ENCODE results near the gene WNT8B. TPM values are rescaled to one million over a fixed set of nuclear protein-coding genes. Genes with fewer than 3 reads are reported as not detected.

WNT8B gene
- total and polyA plus RNA-seq, 2 of the 13 experiments (the other 11 are each of a cell fraction or from before 2014, with no cell fraction given), result 0.07 to 0.20 TPM

GRCh38 chr10:100501423-100501822 is 38.6 kb downstream of the WNT8B start (continued):
- TF ChIP-seq CEBPZ (IDR thresholded peaks at IDR 0.05; ENCODE audit: low read length), result no peak
- no peak for TF ChIP-seq HINFP (CRISPR knock-in tag; IDR thresholded peaks at IDR 0.05; ENCODE audit: low read depth)
- no peak for TF ChIP-seq ZNF7 (CRISPR knock-in tag; IDR thresholded peaks at IDR 0.05)
- no peak for TF ChIP-seq ZBTB4 (CRISPR knock-in tag; IDR thresholded peaks at IDR 0.05; ENCODE audit: borderline replicate concordance)
- TF ChIP-seq PRMT3 (CRISPR knock-in tag; IDR thresholded peaks at IDR 0.05; ENCODE audit: borderline replicate concordance, low read depth), result no peak
- TF ChIP-seq ZNF552 (CRISPR knock-in tag; IDR thresholded peaks at IDR 0.05; ENCODE audit: borderline replicate concordance), result no peak
- TF ChIP-seq ZNF503 (CRISPR knock-in tag; IDR thresholded peaks at IDR 0.05), result no peak
- no peak for TF ChIP-seq PPARG (CRISPR knock-in tag; conservative IDR thresholded peaks at IDR 0.05)
- no peak for TF ChIP-seq ZSCAN29 (CRISPR knock-in tag; conservative IDR thresholded peaks at IDR 0.05)
- no peak for TF ChIP-seq MAFK (conservative IDR thresholded peaks at IDR 0.05 in 1 of 2, IDR thresholded peaks at IDR 0.05 in 1 of 2; ENCODE audit: low read length in 2 of 2)
- TF ChIP-seq ZNF781 (CRISPR knock-in tag; IDR thresholded peaks at IDR 0.05; ENCODE audit: borderline replicate concordance, not compliant biosample characterization), result no peak

All from HepG2 (cell line).